Renal cortex interstitium (tissue), 11 donors: ENCODE measurements around the gene LTF. TPM values are rescaled to one million over a fixed set of nuclear protein-coding genes. Genes with fewer than 3 reads are reported as not detected.

Experiments
- DNase-seq, 11 donors: peaks; one replicate each; pipeline ENCODE4 v3.0.0-alpha.2; 2013; ENCODE audit warnings: low read depth in 9 of 11, low spot score in 4 of 11; ENCODE audit errors: extremely low read depth in 1 of 11
- polyA plus RNA-seq, 3 donors: library from polyadenylated mRNA; unstranded; fragments of 120-200 nt; gene quantifications; one replicate each; pipeline ENCODE4 v1.2.1, GENCODE V29; 2013; ENCODE audit not compliant: insufficient read length in 3 of 3

LTF gene
- polyA plus RNA-seq, 3 donors, result 2.9 to 3.4 (median 3.3) TPM

- DNase-seq, result no peak
These were observed 13.1 kb upstream of the LTF start for GRCh38 chr3:46477756-46478155.

DNA sequence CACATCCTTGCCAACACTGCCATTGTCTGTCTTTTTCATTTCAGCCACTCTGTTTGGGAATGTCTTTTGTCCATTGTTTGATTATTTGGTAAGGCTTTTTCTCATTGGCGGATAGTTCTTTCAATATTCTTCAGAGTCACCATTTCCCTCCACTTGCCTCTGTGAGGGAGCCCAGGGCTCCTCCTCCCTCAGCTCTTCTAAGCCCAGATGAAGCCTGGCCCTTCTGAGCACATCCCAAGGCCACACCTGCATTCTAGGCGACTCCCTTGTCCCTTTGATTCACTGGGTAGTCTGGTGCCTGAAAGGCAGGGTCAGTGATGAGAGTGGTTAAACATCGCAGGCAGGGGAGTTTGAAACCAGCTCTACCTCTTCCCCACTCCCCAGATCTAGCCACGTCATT is 12.4 kb upstream of the LTF start:
- no peak for DNase-seq

DNA sequence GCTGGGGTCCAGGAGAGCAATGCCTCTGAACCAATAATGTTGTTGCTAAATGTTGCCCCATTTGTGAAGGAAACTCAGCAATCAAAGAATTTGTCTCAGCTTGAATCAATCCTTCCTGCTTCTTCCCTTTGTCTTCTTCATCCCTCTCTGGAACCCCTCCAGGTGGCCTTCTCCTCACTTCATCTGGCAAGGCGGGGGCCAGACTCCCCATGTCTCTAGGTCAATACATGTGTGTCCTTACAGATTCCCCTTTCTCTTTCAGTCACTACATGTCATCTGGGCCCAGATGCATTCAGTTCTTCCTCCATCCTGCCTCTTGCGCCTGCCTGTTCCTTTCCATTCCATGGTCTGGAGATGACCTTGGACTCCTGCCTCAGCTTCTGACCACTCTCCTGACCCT is 8.0 kb upstream of the LTF start:
- no peak for DNase-seq

DNA sequence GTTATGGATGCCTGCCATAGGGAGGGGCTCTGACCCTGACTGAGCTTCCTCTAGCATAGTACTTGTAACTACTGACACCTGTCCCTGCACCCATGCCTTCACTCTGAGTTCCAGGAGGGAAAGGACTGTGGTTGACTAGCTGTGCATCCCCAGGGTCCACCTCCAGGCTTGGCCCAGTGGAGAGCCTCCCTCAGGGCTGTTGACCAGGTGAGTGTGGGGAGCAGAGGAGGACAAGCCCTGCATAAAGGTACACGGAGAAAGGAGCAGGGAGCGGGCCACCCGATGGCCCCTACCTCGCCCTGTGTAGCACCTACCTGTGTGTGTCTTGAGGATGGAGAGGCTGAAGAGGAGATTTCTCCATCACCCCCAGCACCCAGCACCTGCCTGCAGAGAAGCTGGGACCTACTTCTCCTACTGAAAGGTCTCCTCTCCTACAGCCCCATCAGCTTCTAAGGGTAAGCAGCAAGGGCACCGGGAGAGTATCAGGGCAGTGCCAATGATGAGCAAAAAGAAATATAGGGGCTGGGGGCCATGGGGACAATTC is 6.7 kb upstream of the LTF start:
- no peak for DNase-seq

- no peak for DNase-seq
These were observed 6.1 kb upstream of the LTF start for GRCh38 chr3:46470831-46471230.

GRCh38 chr3:46469680-46470357 is 5.1 kb upstream of the LTF start:
- no peak for DNase-seq

DNA sequence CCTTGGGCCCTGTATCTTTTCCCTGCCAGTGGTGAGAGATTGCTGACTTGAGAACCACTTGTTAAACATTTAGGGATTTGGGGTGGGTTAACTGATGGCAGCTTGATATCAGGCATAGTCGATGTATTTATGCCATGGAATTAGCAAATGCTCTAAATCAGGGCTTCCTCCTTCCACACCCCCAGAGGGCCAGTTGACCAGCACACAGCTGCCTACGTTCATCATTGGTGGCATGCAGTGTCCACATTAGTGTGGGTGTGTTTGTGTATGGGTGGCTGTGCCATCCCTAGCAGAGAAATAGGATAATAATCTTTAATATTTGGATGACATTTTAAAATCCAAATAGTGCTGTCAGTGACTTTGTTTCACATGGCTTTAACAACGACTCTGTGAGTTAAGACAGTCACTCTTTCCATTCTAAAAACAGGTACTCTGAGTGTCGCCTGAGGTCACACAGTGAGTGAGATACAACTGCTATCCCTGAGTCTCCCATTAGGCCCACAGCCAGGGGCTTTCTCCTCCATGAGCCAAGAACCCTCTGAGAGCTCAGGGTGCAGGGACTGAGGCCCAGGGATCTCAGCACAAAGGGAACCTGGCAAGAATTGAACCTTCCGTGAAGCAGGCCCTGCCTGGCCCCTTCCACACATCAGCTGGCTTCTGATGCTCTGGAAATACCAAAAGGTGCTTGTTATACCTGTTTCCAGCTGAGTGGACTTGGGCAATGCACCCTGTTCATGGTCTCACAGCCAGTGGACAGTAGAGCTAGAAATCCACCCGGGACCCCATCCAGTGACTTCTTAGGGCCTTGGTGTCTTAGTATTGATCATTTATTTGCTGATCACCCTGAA is 4.3 kb upstream of the LTF start:
- no peak for DNase-seq

GRCh38 chr3:46467562-46467961 is 2.9 kb upstream of the LTF start:
- no peak for DNase-seq

- DNase-seq, result no peak
These were observed 2.2 kb upstream of the LTF start for GRCh38 chr3:46466871-46467403.

GRCh38 chr3:46466273-46466672 is 1.6 kb upstream of the LTF start:
- no peak for DNase-seq

DNA sequence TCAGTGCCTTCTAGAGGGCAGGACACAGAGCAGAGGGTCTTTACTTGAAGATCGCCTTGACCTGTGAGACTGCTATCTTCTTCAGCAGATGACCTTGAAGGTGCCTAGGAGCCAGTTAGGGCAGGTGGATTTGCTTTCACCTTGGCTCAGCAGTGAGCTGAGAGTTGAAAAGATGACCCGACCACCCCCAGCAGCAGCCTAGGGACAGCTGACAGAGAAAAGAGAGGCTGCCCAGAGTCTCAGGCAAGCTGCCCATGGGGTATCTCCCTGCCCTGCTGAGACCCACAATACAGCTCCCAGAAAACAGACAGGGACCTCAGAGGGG is 453 bp upstream of the LTF start:
- no peak for DNase-seq

DNA sequence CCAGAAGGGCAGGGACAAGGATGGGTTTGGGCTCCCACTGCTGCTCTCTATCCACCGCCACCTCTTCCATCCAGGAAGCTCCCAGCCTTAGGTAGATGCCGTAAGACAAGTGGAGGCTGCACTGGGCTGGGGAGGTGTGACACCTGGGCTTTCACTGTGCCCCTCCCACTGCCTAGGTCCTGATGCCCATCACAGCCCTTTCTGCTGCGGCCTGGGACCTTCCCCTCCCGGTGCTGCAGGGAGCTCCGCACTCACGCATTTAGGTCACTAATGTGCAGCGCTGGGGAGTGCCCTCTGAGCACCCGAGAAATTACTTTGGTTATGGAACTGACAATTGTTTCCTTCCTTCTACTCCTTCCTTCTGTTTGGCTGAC is 850 bp downstream of the LTF start:
- no peak for DNase-seq

GRCh38 chr3:46463120-46463867 is 1.4 kb downstream of the LTF start:
- no peak for DNase-seq

DNA sequence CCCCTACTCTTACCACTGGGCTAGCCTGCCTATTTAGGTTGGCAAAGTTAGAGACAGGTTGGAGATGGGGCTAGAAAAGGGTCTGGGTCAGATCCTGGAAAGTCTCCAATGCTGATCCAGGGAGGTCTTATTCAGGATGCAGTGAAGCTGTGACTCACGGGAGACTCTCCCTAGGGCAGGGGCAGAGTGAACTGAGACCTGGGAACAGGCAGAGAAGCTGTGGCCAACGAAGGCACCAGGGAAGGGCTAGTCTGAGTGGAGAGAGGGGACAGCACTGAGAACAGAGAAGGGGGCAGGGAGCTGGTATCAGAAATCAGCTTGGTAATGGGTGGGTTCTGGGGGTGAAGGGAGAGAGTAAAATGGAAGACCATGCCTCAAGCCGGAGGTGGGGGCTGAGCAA is 2.2 kb downstream of the LTF start:
- DNase-seq, result no peak

DNA sequence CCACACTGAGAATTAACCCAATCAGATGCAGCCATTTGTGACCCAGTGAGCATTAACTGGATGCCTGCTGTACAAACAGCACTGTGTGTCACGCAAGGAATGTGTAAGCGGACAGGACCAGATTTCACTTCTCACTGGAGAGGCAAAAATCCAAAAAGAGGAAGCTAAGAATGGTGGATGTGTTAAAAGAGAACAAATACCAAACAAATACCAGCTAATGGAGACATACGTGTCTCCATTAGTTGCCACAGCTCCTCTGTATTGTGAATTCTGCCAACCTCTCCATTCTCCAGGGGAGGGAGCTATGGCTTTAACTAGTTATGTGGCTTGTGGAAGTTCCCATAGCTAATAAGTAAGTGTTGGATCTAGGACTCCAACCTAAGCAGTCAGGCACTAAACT is 2.6 kb downstream of the LTF start:
- no peak for DNase-seq

DNA sequence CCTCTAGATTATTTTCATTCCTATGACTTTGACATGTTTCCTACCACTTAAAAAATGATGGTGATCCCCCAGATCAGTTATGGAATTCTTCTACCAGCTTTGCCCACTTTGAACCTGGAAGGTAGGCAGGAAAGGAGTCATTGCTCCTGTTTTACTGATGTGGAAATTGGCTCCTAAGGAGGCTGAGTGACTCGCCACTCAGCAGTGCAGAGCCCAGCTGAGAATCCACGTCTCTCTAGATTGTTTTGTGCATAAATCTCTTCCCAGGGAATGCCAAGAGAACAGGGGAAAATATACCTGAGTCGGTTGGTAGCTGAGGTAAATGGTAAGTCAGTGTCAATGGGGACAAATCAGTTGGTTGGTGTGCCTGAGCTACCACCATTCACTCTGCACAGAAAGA is 4.7 kb downstream of the LTF start:
- no peak for DNase-seq

DNA sequence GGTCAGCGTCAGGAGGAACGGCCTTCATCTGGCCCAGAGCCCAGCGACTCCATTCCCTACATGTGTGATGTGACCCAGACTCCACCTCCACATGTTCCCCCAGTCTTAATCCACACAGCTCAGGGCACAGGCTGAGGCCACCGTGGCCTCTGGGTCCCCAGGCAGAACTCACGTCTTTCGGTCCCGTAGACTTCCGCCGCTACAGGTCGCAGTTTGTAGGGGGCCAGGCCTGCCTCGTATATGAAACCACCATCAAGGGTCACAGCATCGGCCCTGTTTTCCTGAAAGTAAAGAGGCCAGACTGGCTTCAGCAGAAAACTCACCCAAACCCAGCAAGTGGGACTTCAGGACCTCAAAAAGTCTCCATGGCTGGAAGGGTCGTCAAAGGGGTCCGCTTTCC is 8.6 kb downstream of the LTF start:
- no peak for DNase-seq

GRCh38 chr3:46455231-46456115 is 9.2 kb downstream of the LTF start:
- no peak for DNase-seq

DNA sequence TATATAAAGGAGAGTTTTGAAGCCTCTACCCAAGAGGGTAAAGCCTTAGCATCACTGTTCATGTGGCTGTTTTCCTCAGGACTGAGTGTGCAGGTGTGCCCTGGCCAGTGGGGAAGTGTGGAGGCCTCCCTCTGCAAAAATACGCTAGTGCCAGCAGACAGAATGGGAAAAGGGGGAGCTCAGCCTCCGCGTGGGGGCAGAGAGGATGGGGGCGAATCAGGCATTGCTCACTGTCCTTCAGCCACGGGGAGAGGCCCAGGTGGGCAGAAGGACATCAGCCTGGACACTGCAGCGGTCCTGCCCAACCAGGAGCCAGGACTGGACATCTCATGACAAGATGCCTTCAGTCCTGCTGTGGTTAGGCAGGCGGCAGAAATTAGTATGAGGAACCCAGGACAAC is 10.1 kb downstream of the LTF start:
- no peak for DNase-seq
